ENCODE data around the gene DNM3.

DNM3 gene

DNA sequence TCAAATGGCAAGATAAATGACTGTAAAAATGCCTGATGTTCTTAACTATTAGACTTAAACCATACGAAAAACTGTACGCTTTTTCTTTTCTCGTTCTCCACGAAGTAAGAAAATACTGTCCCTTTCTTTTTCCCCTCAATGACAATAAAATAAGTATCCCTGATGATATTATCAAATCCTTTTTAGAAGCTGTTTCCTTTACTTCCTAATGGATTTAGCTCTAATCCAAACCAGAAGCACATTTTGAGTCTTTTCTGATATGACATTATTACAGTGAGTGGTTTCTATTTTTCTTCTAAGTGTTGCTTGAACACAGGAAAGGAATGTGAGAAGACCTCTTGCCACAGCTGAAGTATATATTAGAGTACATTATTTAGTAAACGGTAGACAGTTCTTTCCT lies 32.4 kb downstream of the DNM3 start:
- DNase-seq = no peak

GRCh38 chr1:171877701-171878100 lies 36.4 kb downstream of the DNM3 start:
- DNase-seq = no peak

- no peak for DNase-seq
Observed at GRCh38 chr1:171879556-171879955, 38.3 kb downstream of the DNM3 start.

DNA sequence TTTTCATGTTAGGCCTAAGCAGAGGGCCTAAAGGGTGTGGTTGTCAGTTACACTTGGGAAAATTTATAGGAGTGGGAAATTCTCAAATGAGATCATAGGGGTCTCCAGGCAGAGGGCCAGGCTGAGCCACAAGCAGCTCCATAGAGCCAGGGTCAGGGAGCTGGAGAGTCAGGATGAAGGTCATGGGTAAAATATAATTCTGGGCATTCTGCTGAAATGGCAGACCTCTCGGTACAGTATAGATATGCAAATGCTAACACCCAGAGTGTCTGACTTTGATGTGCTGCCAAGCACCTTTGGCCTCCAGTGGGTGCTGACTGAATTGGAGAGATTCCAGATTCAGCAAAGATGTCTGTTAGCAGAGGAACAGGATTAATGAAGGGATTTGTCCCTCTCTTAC lies 40.1 kb downstream of the DNM3 start:
- DNase-seq = no peak

DNA sequence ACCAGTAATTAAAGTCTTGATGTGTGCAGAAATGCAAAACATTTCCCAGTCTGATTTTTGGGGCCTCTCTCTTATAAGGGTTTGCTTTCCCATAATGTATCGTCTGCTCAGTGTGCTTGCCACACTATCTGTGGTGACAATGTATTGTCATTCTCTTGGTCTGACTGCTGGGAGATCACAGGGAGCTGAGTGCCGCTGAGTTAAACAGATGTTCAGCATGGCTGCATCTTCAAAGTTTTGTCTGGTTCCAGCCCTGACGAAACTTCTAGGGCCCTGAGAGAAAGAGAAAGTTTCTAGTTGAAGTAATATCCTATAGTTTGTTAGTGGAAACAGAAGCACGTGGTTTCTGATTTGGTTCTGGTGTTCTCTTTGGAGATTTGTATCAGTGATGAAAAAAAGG lies 42.6 kb downstream of the DNM3 start:
- DNase-seq = no peak

DNA sequence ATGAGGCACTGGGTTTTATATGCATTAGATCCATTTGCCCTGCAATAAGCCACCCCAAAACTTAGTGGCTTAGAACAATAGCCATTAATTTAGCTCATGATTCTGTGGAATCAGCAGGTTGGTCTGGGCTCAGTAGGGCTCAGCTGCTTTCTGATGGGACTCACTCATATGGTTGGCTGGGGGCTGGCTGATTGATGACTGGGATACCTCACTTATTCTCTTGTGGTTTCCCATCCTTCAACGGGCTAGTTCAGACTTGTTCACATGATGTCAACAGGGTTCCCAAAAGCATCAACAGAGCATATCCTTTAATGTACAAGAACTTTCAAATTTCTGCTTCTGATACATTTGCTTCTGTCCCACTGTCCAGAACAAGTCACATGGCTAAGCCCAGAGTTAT lies 43.2 kb downstream of the DNM3 start:
- DNase-seq = no peak

- no peak for DNase-seq
Observed at GRCh38 chr1:171890131-171890530, 48.8 kb downstream of the DNM3 start.

DNA sequence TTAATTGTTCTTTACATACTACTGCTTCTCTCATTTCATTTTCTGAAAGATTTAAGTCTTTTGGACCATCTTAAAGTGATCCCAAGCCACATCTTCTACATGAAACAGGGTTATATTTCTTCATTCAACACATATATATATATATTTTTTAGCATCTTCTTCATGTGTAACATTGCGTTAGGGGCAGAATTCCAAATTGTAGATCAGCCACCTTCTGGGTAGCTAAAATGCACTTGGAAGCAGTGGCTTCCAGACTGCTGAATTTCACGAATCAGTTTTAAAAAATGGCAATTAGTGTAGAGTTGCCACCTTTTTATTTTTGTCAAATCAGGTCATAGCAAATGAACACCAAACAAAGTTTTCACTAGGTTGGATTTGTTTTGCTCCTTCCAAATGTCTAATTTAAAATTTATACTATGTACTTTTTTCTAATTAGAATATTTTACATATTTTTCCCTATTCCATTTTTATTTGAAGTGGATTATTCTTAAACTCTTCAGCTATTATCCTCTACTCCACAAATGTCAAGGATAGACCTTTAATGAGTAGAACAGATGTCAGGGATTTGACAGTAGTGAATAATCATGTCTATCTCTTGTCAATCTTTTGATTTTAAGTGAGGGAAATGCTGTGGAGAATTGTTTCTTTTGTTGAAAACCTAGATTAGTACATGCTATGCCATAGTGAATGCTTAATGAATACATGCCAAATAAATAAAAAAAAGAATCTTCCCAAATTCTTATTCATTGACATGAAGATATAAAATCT lies 55.8 kb downstream of the DNM3 start:
- no peak for DNase-seq

DNA sequence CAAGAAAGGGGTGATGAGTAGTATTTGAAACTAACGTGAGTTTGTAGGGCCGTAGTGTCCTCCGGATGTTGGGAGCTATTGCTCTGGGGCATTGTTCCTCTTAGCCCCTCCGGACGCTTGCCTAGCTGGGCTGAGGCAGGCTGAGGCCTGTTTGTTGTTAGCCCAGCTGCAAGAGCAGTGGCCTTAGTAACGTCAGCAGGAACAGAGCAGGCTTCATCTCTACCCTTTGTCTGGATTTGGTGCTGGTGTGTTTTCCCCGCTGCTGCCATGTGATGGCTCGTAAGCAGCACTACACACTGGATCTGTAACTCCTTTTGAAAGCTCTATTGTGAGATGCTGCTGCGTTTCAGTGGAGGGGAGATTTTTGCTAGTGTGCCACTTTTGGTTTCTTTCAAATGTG lies 57.6 kb downstream of the DNM3 start:
- DNase-seq = no peak

DNA sequence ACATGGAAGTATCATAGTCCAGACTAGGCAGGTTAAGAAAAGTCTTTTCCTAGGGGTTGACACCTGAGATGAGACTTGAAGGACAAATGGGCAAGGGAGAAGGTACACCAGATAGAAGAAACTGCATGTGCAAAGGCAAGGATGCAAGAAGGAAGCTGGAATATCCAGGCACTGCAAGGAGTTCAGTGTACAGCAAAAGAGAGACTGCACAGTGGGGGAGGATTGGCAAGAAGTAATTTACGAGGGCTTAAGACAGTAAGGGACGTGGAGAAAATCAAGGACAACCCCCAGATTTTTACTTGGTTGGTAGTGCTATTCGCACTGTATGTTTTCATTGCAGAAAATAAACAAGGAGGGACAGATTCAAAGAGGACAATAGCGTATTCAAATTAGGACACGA lies 58.5 kb downstream of the DNM3 start:
- DNase-seq = no peak

GRCh38 chr1:171901245-171901644 lies 59.9 kb downstream of the DNM3 start:
- DNase-seq = no peak

DNA sequence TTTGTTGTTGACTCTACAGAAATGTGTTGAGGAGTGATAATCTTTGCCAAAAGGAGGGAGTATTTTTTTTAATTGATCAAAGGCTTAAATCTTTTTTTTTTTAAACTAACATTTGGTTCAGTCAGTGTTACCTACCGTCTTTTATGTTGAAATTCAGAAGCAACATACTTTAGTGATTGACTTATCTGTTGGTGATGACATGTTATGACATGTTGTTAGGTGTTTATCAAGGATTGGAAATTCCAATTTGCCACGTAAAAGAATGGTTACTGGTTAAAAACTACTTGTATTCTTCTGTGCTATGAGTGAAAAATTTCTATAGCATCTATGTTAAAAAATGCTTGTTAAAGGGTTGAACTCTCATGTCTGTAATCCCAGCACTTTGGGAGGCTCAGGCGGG lies 61.2 kb downstream of the DNM3 start:
- DNase-seq = no peak

GRCh38 chr1:171904778-171905450 lies 63.6 kb downstream of the DNM3 start:
- no peak for DNase-seq

GRCh38 chr1:171909711-171910110 lies 68.4 kb downstream of the DNM3 start:
- no peak for DNase-seq

DNA sequence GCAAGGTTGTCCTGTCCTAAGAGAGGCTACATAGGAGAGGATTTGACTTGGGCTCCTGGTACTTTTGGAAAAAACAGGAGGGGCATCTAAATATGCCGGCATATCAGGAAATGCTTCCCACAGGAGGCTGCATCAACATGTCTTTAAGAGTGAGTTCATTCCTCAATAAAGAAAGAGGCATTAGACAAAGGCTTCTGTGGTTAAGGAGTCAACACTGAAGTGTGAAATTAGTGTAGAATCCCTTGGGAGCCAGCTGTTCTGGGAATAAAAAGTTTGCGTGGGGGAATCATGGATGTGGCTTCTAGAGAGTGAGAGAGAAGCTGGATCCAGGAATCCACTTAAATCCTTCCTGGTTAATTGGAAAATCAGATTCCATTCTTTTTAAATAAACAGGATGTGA lies 69.5 kb downstream of the DNM3 start:
- DNase-seq = no peak

- no peak for DNase-seq
Observed at GRCh38 chr1:171911506-171911905, 70.2 kb downstream of the DNM3 start.

- no peak for DNase-seq
Observed at GRCh38 chr1:171912509-171913175, 71.3 kb downstream of the DNM3 start.

- DNase-seq = no peak
Observed at GRCh38 chr1:171913385-171913784, 72.1 kb downstream of the DNM3 start.

GRCh38 chr1:171916315-171916771 lies 75.0 kb downstream of the DNM3 start:
- no peak for DNase-seq

GRCh38 chr1:171917331-171917730 lies 76.0 kb downstream of the DNM3 start:
- no peak for DNase-seq

DNA sequence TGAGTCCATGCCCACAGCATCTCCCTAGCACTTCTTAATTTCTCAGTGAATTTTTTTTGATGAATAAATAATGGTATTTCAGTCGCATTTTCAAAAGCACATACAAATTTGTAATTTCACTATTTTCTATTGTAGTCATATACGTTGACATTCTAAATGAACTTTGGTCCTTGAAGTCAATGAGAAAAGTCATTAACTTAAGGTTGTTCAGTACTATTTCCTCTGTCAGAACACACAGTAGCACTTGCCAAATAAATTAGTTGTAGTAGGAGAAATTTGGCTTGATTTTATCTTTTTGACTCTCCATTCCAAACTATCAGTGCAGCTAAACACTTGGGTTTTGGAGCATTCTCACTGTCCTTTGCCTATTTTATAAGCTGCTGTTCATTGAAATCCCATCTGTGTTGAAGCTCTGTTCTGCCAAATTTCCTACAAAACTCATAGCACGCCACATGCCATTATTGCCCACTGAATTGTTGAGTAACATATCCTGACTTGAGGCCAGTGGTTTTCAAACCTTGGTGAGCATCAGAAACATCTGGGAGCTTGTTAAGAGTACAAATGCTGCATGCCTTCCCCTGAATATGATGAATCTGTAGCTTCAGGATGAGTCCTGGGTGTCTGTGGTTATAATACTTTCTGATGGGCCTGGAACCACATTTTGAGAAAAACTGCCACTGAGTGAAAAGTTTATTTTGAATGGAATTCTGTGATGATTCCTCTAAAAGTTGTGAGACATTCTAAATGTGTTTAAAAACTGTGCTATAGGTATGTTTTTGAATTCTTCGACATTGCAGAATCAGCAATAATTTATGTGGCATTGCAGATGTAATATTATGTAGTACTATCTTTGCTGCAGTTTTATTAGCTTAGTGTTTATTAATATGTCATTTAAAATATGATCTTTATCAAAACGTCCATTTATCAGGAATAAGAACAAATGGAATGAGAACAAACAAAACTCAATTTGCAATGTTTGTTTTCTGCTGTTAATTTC lies 78.9 kb downstream of the DNM3 start:
- DNase-seq = no peak

DNA sequence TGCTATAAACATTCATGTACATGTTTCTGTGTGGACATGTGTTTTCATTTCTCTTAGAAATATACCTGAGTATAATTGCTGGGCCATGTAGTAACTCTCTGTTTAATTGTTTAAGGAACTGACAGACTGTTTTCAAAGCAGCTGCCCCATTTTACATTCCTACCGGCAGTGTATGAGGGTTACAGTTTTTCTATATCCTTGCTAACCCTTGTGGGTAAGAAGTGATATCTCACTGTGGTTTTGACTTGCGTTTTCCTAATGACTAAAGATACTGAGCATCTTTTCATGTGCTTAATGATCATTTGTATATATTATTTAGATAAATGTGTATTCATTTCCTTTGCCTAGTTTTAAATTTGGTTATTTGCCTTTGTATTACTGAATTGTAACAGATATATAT lies 81.7 kb downstream of the DNM3 start:
- DNase-seq = no peak

DNA sequence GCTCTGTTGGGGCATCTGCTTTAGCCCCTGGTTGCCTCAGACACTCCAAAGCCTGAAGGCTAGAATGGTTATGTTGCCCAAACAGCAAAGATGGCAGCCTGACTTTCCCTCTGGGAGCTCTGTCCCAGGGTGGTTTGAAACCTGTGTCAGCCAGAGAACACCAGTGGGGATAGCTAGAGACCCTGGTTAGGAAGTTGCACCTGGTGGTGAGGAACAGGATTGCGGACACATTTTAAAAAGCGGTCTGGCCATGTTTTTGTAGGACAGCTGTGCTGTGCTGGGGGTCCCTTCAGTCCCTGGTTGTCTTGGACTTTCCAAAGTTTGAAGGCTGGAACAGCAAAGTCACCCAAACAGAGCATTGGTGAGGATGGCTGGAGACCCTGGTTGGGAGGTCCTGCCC lies 87.8 kb downstream of the DNM3 start:
- no peak for DNase-seq
